ENCODE data around the gene MKRN2OS. TPM values are rescaled to one million over a fixed set of nuclear protein-coding genes. Genes with fewer than 3 reads are reported as not detected.

The MKRN2OS gene
- total RNA-seq, 4 donors from 2014 or later = 0.91 to 2.0 (median 1.6) TPM

GRCh38 chr3:12574661-12575060 is 29.4 kb upstream of the MKRN2OS start:
- no peak overlapping the region for H3K27ac ChIP-seq
- DNase-seq (ENCODE audit: low spot score in 2 of 2) = no peak
- TF ChIP-seq POLR2AphosphoS5 (IDR thresholded peaks at IDR 0.05) (no peak), EP300 (IDR thresholded peaks at IDR 0.05) (no peak), POLR2A (IDR thresholded peaks at IDR 0.05) (no peak), CTCF (IDR thresholded peaks at IDR 0.05) (no peak)
- peaks cover 97% of the 10 kb centered on the region for H3K36me3 ChIP-seq
- H3K4me3 ChIP-seq = no peak overlapping the region
- H3K27me3 ChIP-seq = no peaks in the 10 kb centered on the region
- WGBS = 69% methylated on average over 4 of the region's 7 CpGs
- H3K4me1 ChIP-seq = no peaks in the 10 kb centered on the region
- H3K9me3 ChIP-seq = no peaks in the 10 kb centered on the region

GRCh38 chr3:12574131-12574530 is 28.8 kb upstream of the MKRN2OS start:
- no peak for DNase-seq (ENCODE audit: low spot score in 2 of 2)
- Histone ChIP-seq H3K27me3 (no peaks in the 10 kb centered on the region), H3K4me1 (no peaks in the 10 kb centered on the region), H3K4me3 (no peak overlapping the region), H3K36me3 (peaks cover 97% of the 10 kb centered on the region), H3K27ac (no peak overlapping the region), H3K9me3 (no peaks in the 10 kb centered on the region)
- 98% methylated on average over 6 of the region's 6 CpGs for WGBS
- TF ChIP-seq POLR2AphosphoS5 (IDR thresholded peaks at IDR 0.05) (no peak), POLR2A (IDR thresholded peaks at IDR 0.05) (no peak), EP300 (IDR thresholded peaks at IDR 0.05) (no peak), CTCF (IDR thresholded peaks at IDR 0.05) (no peak)

- peaks cover 78% of the 10 kb centered on the region for H3K36me3 ChIP-seq
- 91% methylated on average over 9 of the region's 11 CpGs for WGBS
These were observed 26.7 kb upstream of the MKRN2OS start for GRCh38 chr3:12571986-12572385.

GRCh38 chr3:12569836-12570235 is 24.5 kb upstream of the MKRN2OS start:
- Histone ChIP-seq H3K27ac (no peak overlapping the region), H3K4me3 (no peak overlapping the region), H3K36me3 (peaks cover 57% of the 10 kb centered on the region), H3K27me3 (no peaks in the 10 kb centered on the region), H3K9me3 (no peaks in the 10 kb centered on the region), H3K4me1 (no peaks in the 10 kb centered on the region)
- 83% methylated on average over 6 of the region's 6 CpGs for WGBS
- DNase-seq (ENCODE audit: low spot score in 2 of 2) = no peak
- no peak for TF ChIP-seq POLR2A (IDR thresholded peaks at IDR 0.05)
- no peak for TF ChIP-seq CTCF (IDR thresholded peaks at IDR 0.05)
- no peak for TF ChIP-seq POLR2AphosphoS5 (IDR thresholded peaks at IDR 0.05)
- no peak for TF ChIP-seq EP300 (IDR thresholded peaks at IDR 0.05)

More at GRCh38 chr3:12571986-12572385, 26.7 kb upstream of the MKRN2OS start:
- TF ChIP-seq CTCF (IDR thresholded peaks at IDR 0.05) (no peak), POLR2AphosphoS5 (IDR thresholded peaks at IDR 0.05) (no peak), POLR2A (IDR thresholded peaks at IDR 0.05) (no peak), EP300 (IDR thresholded peaks at IDR 0.05) (no peak)
- Histone ChIP-seq H3K27me3 (no peaks in the 10 kb centered on the region), H3K4me3 (no peak overlapping the region), H3K9me3 (no peaks in the 10 kb centered on the region), H3K27ac (no peak overlapping the region), H3K4me1 (no peaks in the 10 kb centered on the region)
- no peak for DNase-seq (ENCODE audit: low spot score in 2 of 2)

- no peaks in the 10 kb centered on the region for H3K9me3 ChIP-seq
- 68% methylated on average over 3 of the region's 3 CpGs for WGBS
- no peaks in the 10 kb centered on the region for H3K27me3 ChIP-seq
- no peak for DNase-seq (ENCODE audit: low spot score in 2 of 2)
- TF ChIP-seq CTCF (IDR thresholded peaks at IDR 0.05) (no peak), POLR2A (IDR thresholded peaks at IDR 0.05) (no peak), EP300 (IDR thresholded peaks at IDR 0.05) (no peak), POLR2AphosphoS5 (IDR thresholded peaks at IDR 0.05) (no peak)
- H3K36me3 ChIP-seq = peaks cover 46% of the 10 kb centered on the region
- no peak overlapping the region for H3K27ac ChIP-seq
- no peaks in the 10 kb centered on the region for H3K4me1 ChIP-seq
- no peak overlapping the region for H3K4me3 ChIP-seq
These were observed 23.4 kb upstream of the MKRN2OS start for GRCh38 chr3:12568747-12569146.

Measured in suprapubic skin (tissue), 4 donors.